Measurements from ENCODE around the gene AXDND1. TPM values are rescaled to one million over a fixed set of nuclear protein-coding genes. Genes with fewer than 3 reads are reported as not detected.

AXDND1 gene
- total and polyA plus RNA-seq, 2 experiments from 2014 or later = not detected

GRCh38 chr1:179529482-179530195, 163.9 kb downstream of the AXDND1 start:
- no peaks in the 10 kb centered on the region for H3K27me3 ChIP-seq (ENCODE audit: insufficient read depth)
- no peaks in the 10 kb centered on the region for H4K20me1 ChIP-seq (replicated peaks; ENCODE audit: insufficient read depth)
- Mint-ChIP-seq H3K4me1 (peaks cover 31% of the 10 kb centered on the region), H3K27me3 (ENCODE audit: insufficient read depth, low read depth, poor library complexity) (peaks cover 2% of the 10 kb centered on the region), H3K4me3 (no peak overlapping the region), H3K36me3 (ENCODE audit: low read depth) (peaks cover 16% of the 10 kb centered on the region; the same call in 2 of the 3 replicates), H3K9me3 (peaks cover 10% of the 10 kb centered on the region; the same call in 2 of the 3 replicates), H3K27ac (peak overlapping the region; percentile 85)
- TF ChIP-seq ZNF462 (CRISPR knock-in tag; IDR thresholded peaks at IDR 0.05) (peak; percentile 93), NANOG (IDR thresholded peaks at IDR 0.05; ENCODE audit: borderline replicate concordance) (peak; percentile 89), EZH2 (IDR thresholded peaks at IDR 0.05; ENCODE audit: low read depth, unreplicated experiment) (no peak), ZNF331 (CRISPR knock-in tag; IDR thresholded peaks at IDR 0.05; ENCODE audit: low read depth) (no peak)
- ATAC-seq (peak; percentile 98), DNase-seq (ENCODE audit: low spot score) (peak; percentile 91)
- peak overlapping the region; percentile 69 for H3K27ac ChIP-seq (ENCODE audit: low read depth)
- no peak overlapping the region for H2AFZ ChIP-seq
- H3K4me1 ChIP-seq (ENCODE audit: insufficient read depth) = peaks cover 22% of the 10 kb centered on the region
- H3K36me3 ChIP-seq (ENCODE audit: insufficient read depth) = no peaks in the 10 kb centered on the region
- H3K4me3 ChIP-seq = no peak overlapping the region
- H3K9me2 ChIP-seq (ENCODE audit: insufficient read depth) = peaks cover 18% of the 10 kb centered on the region
- peak overlapping the region; percentile 10; the same call in 1 of the 2 replicates for H3K4me2 ChIP-seq
- H3K79me2 ChIP-seq (replicated peaks; ENCODE audit: insufficient read depth) = no peaks in the 10 kb centered on the region
- no peaks in the 10 kb centered on the region for H3F3A ChIP-seq (replicated peaks; ENCODE audit: low read depth)

- DNase-seq (ENCODE audit: low spot score) (peak; percentile 18), ATAC-seq (peak; percentile 19; the same call in 2 of the 3 replicates)
- no peaks in the 10 kb centered on the region for H3K79me2 ChIP-seq (replicated peaks; ENCODE audit: insufficient read depth)
- peaks cover 2% of the 10 kb centered on the region for H3K27me3 Mint-ChIP-seq (ENCODE audit: insufficient read depth, low read depth, poor library complexity)
- H3K4me3 Mint-ChIP-seq = no peak overlapping the region
- H3K27ac ChIP-seq (ENCODE audit: low read depth) = peak overlapping the region; percentile 69
- no peaks in the 10 kb centered on the region for H3F3A ChIP-seq (replicated peaks; ENCODE audit: low read depth)
- peaks cover 20% of the 10 kb centered on the region for H3K4me1 ChIP-seq (ENCODE audit: insufficient read depth)
- H3K4me2 ChIP-seq = no peak overlapping the region
- H3K36me3 ChIP-seq (ENCODE audit: insufficient read depth) = no peaks in the 10 kb centered on the region
- no peaks in the 10 kb centered on the region for H3K27me3 ChIP-seq (ENCODE audit: insufficient read depth)
- peaks cover 15% of the 10 kb centered on the region; the same call in 2 of the 3 replicates for H3K9me3 Mint-ChIP-seq
- H4K20me1 ChIP-seq (replicated peaks; ENCODE audit: insufficient read depth) = no peaks in the 10 kb centered on the region
- peaks cover 18% of the 10 kb centered on the region for H3K9me2 ChIP-seq (ENCODE audit: insufficient read depth)
- H3K27ac Mint-ChIP-seq = peak overlapping the region; percentile 85
- H3K36me3 Mint-ChIP-seq (ENCODE audit: low read depth) = peaks cover 19% of the 10 kb centered on the region; the same call in 2 of the 3 replicates
- H2AFZ ChIP-seq = no peak overlapping the region
- H3K4me1 Mint-ChIP-seq = peaks cover 28% of the 10 kb centered on the region
- H3K4me3 ChIP-seq = no peak overlapping the region
- no peak for TF ChIP-seq POLR2AphosphoS5 (IDR thresholded peaks at IDR 0.05; ENCODE audit: low read depth)
- TF ChIP-seq EZH2 (IDR thresholded peaks at IDR 0.05; ENCODE audit: low read depth, unreplicated experiment) = no peak
- TF ChIP-seq STAT1 (IDR thresholded peaks at IDR 0.05; ENCODE audit: unreplicated experiment) = no peak
- TF ChIP-seq EZH2phosphoT487 (IDR thresholded peaks at IDR 0.05; ENCODE audit: unreplicated experiment) = no peak
- TF ChIP-seq ZNF114 (CRISPR knock-in tag; IDR thresholded peaks at IDR 0.05) = no peak
- no peak for TF ChIP-seq NANOG (IDR thresholded peaks at IDR 0.05; ENCODE audit: borderline replicate concordance)
- no peak for TF ChIP-seq CREB1 (CRISPR knock-in tag; IDR thresholded peaks at IDR 0.05; ENCODE audit: low read depth)
- no peak for TF ChIP-seq CTCF (conservative IDR thresholded peaks at IDR 0.05; ENCODE audit: low read depth in 2 of 2)
These were observed 164.6 kb downstream of the AXDND1 start for GRCh38 chr1:179530352-179530751.

Data from GM23338 (cell line).